Testis (tissue), 2 donors: ENCODE data around the gene ARID1B.

Source experiments
- CTCF ChIP-seq, 3 experiments: fragments of 450-650 bp in 2 of 3; fragments of 200-600 bp in 1 of 3; sonication (generic) in 1 of 3; IDR thresholded peaks; one replicate each; pipeline ENCODE4 v1.5.1; 2016 to 2019; ENCODE audit warnings: antibody characterized with exemption in 3 of 3, mild to moderate bottlenecking in 2 of 3, moderate library complexity in 1 of 3
- POLR2A ChIP-seq: fragments of 450-650 bp; IDR thresholded peaks from one replicate; pipeline ENCODE4 v1.6.1; 2017; ENCODE audit warnings: antibody characterized with exemption, mild to moderate bottlenecking, moderate library complexity

- TF ChIP-seq POLR2A (no peak), CTCF (IDR thresholded peaks at IDR 0.05) (no peak)
These were observed 107.1 kb downstream of the ARID1B start for GRCh38 chr6:156884306-156884705.
